ENCODE results near the gene RANBP17.
"Not testable (repeated sequence)": the region's sequence is repeated elsewhere in the genome, so short reads cannot be mapped to it uniquely, and the experiment has no call there.

The RANBP17 gene

DNA sequence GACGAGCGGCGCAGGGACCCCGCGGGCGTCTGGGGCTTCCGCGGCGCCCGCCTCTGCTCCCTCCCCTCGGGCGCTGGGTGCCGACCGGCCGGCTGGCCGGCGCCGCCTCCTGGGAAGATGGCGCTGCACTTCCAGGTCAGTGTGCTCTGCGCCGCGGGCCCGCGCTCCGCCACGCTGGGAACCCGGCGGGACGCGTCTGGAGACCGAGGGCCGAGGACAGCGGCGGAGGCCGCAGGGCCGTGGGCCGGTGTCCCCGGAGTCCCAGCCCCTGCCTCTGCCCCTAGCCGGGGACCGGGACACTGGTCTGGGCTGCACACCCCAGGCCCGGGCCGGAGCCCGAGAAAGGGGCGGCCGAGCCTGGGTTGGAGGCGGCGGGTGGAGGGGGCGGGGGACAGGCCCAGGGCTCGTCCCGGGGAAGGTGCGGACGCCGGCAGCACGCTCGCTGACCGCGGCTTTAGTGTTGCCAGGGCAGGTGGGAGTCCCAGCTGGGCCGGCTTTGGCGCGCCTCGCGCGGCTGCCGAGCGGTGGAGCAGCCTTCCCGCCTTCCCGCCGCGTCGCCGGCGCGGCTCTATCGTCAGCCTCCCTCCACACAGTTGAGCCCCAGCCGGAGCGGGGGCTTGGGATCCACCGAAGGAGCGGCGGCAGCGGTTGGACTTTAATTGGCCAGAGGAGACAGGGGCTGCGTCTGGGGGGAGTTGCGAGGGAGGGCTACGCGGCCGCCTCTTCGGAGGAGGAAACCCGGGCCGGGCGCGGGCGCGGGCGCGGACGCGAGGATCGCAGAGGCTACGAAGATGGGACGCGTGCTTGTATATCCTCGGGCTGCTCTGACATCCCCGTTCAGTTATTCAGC is at the start of gene RANBP17:
RANBP17 (plus strand) TSS at position 102 of the 850 bp plus-strand sequence.
- no peak for DNase-seq

DNA sequence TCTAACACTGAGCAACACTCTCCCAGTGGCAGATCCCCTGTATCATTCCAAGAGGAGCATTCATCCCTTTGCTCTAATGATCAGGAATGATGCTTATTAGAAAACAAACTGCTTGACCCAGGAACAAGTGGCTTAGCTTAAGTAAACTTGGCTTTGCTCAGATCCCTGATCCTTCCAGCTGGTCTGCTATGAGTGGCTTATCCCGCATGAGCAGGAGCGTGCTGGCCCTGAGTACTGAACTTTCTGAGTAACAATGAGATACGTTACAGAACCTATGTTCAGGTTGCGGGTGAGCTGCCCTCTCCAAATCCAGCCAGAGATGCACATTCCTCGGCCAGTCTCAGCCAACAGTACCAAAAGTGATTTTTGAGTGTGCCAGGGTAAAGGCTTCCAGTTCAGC is 48.6 kb upstream of the RANBP17 start:
- no peak for DNase-seq

DNA sequence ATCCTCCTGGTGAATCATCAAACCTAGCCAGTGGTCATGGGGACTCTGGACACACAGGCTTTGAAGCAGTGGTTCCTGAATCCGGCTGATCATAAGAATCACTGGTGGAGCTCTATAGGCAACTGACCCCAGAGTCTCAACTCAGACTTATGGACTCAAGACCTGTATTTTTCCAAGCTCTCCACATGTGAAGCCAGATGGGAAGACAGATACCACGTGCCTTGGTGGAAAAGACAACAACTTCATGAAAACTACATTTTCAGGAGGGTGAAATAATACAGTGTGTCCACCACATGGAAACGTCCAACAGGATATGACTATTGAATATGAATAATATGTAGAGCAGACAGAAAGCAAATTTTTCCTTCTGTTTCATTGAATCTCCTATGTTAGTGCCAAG is 44.6 kb upstream of the RANBP17 start:
- DNase-seq, result no peak

DNA sequence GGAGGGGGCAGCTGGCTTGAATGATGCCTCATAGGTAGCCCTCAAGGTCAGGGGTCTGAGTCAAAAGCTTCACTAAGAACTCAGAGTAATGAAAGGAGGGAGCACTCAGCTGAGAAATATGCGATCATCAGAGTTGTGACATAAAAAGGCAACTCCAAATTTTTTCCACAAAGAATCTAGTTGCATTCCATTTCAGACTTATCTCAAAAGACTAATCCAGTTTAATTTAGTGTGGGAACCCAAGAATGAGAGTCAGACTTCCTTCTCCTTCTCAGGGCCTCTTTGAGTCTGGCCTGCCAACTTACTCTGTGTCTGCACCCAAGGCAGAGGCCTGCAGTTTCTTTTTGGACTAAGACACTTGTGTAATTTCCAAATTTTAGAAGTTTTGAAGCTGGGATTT is 43.6 kb upstream of the RANBP17 start:
- no peak for DNase-seq

DNA sequence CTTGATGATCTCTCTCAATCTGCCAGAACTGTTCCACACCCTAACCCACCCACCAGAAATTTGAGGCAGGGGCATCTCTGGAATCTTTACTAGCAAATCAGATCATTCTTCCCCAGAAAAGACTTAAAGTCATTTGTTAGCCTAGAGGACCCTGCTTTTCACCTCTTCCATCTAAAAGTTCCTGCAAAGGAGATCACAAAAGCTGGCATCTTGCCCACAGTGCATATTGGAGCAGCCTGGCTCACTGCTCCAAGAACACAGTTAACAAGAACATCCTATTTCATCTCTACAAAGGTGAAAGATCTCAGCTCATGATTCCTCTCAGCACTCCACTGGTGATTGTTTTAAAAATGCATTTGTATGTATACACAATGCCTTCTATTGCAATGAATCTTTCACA is 42.0 kb upstream of the RANBP17 start:
- DNase-seq, result no peak

DNA sequence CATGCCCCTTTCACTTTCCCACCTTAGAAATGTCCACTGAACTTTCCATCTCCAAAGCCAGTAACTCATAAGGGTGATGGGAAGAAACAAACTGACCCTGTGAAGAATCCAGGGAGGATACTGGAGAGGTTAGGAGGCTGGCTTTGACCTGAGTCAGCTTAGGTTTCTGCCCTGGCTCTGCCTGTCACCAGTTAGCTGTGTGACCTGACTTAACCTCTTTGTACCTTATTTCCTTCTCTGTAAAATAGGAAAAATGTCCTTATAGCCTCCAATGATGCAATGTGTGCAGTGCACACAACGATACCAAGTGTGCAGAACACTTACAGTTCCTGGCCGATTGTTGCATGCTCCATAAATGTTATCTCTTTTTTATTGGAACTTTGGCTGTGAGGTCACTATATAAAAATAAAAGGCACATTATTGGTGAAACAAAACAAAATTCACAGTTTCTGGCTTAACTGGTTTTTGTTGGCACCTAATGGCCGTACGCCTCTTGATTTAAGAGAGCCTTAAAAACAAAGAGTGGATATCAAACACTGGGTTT is 40.5 kb upstream of the RANBP17 start:
- DNase-seq, result no peak

DNA sequence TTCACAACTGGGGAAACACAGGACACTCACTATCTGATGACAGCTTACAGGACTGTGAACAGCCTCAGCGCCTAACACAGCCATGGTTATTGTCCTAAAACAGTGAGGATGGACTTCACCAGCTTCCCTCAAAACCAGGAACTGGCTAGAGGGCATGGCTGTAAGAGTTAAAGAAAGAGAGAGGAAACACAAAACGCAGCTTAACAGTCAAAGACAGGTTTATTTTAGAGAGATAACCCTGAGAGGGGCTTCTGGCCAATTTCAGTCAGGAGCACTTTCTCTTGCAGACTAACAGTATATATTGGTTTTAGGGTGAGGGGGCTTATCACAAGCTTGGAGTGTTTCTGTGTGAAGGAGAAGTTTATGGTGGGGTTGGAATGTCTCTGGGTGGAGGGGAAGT is 35.7 kb upstream of the RANBP17 start:
- DNase-seq, result no peak

DNA sequence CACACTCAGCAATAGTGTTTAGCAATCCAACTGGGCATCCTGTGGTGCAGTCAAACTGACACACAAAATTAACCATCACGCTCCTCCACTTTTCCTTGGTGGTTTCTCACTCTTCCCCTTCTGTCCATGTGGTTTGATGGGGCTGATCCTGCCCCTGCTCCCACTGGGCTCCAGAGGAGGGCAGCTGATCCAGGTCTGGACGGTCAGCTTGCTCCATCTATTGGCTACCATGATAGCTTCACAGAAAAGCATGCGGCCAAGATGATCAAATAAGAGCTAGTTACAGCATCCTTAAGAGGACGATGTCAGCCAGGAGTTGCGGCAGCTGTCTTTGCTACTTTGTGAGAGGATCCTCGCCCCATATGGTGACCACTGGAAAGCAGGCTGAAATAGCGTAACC is 29.6 kb upstream of the RANBP17 start:
- no peak for DNase-seq

DNA sequence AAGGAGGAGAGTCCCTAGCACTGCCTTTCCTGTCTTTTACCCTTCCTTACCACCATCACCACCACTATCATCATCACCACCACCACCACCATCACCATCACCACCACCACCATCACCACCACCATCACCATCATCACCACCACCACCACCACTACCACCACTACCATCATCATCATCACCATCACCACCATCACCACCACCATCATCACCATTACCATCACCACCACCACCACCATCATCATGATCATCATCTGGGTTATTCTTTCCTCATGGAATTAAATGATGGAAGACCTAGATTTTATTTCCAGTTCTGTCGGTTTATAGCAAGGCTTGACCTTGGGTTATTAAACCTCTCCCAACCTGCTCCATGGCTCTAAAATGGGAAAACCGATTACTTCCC is 27.8 kb upstream of the RANBP17 start:
- not testable (repeated sequence) for DNase-seq

DNA sequence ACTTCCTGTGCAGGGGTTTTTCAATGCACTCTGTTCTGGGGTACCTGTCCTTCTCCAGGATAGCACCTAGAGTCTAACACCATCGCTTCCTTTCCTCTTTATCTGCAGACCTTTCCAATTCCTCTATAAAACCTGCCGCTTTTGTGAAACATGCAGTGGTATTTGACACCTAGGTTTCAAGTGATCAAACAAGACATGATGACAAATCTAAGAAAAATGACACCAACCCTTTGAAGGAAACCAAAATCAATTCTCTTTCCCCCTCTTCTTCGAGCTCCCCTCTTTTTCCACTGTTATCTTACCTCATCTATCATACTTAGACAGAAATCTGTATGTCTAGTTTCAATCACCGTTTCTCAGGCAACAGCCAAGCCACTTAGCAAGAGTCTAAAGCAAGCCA is 25.6 kb upstream of the RANBP17 start:
- no peak for DNase-seq

DNA sequence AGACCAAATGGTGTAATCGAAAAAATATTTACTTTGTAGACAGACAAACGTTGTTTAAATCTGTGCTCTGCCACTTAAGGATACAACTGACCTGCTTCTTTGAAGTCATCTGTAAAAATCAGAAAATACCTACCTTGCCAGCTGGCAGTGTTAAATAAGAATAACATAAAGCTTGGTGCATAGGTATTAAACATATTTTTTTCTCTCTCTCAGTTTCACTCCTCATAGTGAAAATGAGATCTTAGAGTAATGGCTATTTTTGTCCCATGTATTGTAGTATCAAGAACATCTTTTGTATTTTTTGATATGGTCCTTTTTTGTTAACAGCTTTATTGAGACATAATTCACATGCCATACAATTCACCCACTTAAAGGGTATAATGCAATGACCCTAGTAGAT is 17.9 kb upstream of the RANBP17 start:
- no peak for DNase-seq

DNA sequence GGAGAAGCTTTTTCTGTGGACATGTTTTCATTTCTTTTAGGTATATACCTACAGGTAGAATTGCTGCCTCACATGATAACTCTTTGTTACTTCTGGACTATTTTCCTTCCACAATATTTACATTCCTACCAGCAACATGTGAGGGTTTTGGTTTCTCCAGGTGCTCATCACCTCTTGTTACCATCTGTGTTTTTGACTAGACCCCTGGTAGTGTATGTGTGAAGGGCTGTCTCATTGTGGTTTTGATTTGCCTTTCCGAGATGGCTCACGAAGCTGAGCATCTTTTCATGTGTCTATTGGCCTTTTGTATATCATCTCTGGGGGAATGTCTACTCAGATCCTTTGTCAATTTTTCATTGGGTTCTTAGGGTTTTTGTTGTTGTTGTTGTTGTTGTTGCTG is 17.2 kb upstream of the RANBP17 start:
- DNase-seq, result no peak

DNA sequence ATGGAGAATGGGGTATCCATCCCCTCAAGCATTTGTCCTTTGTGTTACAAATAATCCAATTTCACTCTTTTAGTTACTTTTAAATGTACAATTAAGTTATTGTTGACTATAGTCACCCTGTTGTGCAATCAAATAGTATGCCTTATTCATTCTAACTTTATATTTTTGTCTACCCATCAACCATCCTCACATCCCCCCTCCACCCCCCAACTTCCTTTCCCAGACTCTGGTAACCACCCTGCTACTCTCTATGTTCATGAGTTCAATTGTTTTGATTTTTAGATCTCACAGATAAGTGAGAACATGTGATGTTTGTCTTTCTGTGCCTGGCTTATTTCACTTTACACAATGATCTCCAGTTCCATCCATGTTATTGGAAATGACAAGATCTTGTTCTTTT is 15.4 kb upstream of the RANBP17 start:
- DNase-seq, result no peak

DNA sequence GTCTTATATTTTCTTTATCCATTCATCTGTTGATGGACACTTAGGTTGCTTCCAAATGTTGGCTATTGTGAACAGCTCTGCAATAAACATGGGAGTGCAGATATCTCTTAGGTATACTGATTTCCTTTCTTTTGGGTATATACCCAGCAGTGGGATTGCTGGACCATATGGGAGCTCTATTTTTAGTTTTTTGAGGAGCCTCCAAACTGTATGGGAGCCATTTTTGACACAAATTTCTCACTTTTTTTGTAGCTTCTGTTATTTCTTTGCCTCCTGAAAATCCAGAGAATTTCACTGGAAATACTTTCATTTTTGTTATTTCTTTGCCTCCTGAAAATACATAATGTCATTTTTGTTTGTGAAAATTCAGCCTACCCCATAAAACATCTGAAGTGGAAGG is 15.0 kb upstream of the RANBP17 start:
- DNase-seq, result no peak

DNA sequence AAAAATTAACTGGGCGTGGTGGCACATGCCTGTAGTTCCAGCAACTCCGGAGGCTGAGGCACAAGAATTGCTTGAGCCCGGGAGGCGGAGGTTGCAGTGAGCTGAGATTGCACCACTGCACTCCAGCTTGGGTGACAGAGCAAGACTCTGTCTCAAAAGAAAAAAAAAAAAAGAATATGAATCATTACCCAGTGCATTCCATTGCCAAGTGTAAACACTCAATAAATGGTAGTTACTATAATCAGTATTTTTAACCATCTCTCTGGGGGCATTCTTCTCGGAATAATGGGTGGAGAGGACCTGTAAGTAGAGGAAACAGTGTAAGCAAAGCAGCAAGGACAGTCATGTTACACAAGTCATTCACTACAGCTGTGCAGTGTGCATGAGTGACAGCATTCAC is 13.8 kb upstream of the RANBP17 start:
- no peak for DNase-seq

DNA sequence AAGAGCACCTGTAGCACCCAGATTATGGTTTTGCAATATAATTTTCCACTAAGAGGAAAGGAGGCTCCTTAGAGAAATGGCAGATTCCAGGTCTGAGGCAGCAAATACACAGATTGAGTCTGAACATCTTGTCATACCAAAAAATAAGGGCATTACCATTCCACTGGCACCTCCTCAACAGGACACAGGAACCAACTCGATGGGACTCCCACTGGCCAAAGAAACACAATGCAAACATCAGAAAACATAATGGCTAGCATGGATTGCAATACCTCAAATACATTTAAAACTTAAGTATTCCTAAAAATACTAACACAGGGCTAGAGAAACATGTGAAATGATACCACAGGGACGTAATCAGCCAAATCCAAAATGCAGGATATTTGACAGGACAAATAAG is 12.4 kb upstream of the RANBP17 start:
- DNase-seq, result no peak

DNA sequence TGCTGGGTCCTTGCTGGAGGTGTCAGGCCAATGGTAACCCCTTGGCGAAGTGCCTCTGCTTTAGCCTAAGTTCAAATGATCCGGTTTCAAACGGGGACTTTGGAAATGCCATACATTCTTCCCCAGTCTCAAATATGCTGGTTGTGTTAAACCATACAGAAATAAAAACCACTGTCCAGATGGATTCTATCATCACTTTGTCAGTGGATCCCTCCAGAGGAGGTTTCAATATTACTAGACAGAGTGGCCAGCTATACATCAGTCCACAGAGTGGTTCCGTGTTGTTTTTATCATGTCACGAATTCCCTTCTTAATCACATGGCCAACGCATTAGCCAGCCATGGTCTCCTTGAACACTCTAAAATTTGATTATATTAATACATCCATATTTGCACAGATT is 7.3 kb upstream of the RANBP17 start:
- DNase-seq, result no peak

DNA sequence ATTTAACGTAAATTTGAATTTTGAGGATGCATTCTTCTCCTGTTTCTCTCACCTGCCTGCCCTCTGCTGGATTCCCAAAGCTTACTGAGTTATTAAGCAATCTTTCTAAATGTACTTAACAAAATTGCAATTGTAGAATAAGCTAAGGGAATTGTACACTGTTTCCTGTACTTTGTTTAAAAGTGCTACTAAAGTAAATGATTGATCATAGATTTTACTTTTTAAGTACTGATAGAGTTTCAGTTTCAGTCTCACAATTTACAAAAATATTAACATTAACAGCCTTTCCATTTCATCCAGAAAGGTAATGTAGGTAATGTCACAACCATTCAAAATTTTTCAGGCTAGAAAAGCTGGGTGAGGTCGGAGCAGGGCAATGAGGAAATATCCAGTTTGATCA is 4.8 kb upstream of the RANBP17 start:
- no peak for DNase-seq

DNA sequence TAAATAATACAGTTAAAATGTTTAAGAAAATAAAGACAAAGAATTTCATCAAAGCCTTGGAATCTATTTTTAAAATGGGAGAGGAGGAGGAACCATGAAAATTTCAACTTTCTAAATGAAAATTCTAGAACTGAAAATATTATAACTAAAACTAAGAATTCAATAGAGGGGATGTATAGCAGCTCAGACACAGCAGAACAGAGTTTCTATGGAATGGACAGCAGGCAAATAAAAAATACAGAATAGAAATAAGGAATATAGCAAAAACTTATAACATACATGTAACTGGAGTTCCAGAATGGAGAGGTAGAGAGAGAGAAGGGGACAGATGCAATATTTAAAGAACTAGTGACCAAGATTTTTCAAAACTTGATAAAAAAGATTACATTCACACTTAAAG is 1.4 kb upstream of the RANBP17 start:
- DNase-seq, result no peak

DNA sequence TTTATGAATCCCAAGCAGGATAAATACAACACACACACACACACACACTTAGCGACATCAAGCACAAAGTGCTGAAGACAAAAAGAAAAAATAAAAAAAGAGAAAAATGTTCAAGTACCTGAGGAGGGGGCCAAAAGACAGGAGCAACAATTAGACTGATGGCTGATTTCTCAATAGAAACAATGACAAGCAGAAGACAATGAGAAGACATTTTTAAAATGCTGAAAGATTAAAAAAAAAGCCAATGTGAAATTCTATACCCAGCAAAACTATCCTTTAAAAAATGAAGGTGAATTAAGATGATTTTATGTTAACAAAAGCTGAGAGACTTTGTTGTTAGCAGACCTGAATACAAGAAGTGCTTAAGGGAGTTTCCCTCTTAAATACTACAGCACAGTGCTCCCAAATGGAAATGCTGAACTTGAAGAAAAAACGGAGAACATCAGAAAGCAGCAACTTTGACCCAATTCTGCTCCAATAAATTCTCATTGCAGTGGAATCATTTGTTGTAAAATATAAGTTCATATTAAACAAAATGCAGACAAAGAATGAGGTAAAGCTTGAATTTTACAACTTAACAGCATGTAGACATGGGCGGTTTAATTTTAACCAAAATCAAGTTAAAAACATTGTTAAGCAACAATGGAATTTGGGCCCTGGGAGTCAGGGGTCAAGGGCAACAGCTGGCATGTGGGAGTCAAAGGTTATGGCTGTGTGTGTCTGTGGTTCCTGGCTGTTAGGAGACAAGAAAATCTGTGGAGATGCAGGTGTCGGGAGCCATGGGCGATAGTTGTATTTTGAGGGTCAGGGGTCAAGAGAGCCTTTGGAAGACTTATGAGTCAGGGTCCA is 776 bp upstream of the RANBP17 start:
- DNase-seq, result no peak

DNA sequence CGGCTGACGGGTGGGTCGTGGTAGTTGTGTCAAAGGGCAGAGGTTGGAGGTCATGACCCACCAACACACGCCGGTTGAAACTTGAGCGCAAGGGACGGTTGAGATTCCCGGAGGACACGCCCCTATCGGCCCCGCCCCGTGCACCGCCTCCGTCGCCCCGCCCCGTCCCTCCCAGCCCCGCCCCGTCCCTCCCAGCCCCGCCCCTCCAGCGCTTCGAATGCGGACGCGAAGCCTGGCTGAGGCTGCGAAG is 226 bp upstream of the RANBP17 start:
- DNase-seq, result no peak

DNA sequence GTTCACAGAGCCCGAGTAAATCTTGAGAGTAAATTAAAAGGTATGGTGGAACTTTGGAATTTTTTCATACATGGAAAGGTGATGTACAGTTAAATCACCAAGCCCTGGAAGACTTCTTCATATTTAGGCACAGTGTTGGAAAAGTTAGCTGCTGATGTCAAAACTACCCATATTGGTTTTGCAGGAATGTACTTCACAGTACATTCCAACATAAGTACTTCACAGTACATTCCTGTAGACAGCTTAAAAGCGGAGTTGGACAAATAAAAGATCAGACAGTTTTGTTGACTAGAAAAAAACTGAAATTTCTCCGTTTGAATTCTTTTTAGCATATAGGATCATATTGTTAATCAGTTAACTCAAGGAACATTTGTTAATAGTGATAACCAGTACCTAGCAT is 1.8 kb downstream of the RANBP17 start:
- DNase-seq, result no peak

DNA sequence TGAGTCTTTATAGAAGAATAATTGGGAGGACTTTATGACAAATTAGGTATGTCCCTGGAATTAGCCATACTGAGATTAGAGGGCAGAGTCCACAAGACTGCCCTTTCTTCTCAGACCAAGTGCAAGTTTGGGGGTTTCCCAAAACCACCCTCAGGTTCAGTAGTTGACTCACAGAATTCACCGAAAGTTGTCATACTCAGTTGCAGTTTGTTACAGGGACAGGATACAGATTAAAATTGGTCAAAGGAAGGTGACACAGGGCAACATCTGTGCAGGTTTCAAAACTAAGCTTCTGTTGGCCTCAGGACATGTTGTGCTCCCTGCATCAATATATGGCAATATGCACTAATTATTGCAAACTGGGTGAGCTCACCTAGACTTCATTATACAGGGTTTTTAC is 3.8 kb downstream of the RANBP17 start:
- no peak for DNase-seq

DNA sequence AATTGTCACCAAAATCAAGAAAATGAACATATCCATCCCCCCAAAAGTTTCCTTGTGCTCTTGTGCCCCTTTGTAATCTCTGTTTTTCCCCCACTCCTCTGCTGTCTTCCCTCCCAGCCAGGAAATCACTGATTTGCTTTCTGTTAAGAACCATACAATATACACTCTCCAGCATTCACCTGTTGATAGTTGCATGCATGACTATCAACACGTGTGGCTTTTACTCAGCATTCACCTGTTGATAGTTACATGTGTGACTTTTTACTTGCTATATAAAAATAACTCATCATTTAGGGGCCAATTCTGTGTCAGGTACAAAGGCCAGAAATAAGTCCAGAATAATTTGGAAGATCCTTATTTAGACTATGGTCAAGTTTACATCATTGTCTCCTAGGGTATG is 6.0 kb downstream of the RANBP17 start:
- no peak for DNase-seq
